SK-MEL-5 (cell line): ENCODE measurements around the gene LCAT. TPM values are rescaled to one million over a fixed set of nuclear protein-coding genes. Genes with fewer than 3 reads are reported as not detected.

Source experiments
- DNase-seq: peaks from one replicate; pipeline ENCODE4 v3.0.0-alpha.2; 2016; ENCODE audit warnings: low read depth, low spot score
- in situ Hi-C: cut with HindIII; loops from 2 replicates; pipeline ENCODE4 v1.10.0; 2016; ENCODE audit warnings: low sequenced_read_pairs, high pct_unique_total_duplicates, low pct_unique_long_range_greater_than_20kb
- total RNA-seq: library from RNA; depleted of rRNA; stranded (reverse); fragments of >200 nt; shearing (Covaris generic); gene quantifications from 2 replicates; pipeline ENCODE4 v1.2.3, GENCODE V29; 2014

The LCAT gene
- total RNA-seq, 1 experiment from 2014 or later = 0.63 TPM

GRCh38 chr16:67954421-67955196, 10.7 kb upstream of the LCAT start:
- in situ Hi-C loops = no loop called here
- no peak for DNase-seq

- DNase-seq = no peak
- in situ Hi-C loops = no loop called here
Measured at GRCh38 chr16:67953641-67954375, 9.9 kb upstream of the LCAT start.

- DNase-seq = no peak
- in situ Hi-C loops = no loop called here
Measured at GRCh38 chr16:67951485-67951884, 7.6 kb upstream of the LCAT start.

GRCh38 chr16:67950335-67950843, 6.5 kb upstream of the LCAT start:
- in situ Hi-C loops = no loop called here
- DNase-seq = no peak

- in situ Hi-C loops = no loop called here
- DNase-seq = no peak
Measured at GRCh38 chr16:67949645-67950044, 5.7 kb upstream of the LCAT start.

- no peak for DNase-seq
- in situ Hi-C loops = no loop called here
Measured at GRCh38 chr16:67948015-67948414, 4.1 kb upstream of the LCAT start.

GRCh38 chr16:67946966-67947558, 3.1 kb upstream of the LCAT start:
- in situ Hi-C loops = no loop called here

GRCh38 chr16:67946128-67946569, 2.2 kb upstream of the LCAT start:
- in situ Hi-C loops = no loop called here
- no peak for DNase-seq

More at GRCh38 chr16:67946966-67947558, 3.1 kb upstream of the LCAT start:
- no peak for DNase-seq

GRCh38 chr16:67945392-67945933, 1.5 kb upstream of the LCAT start:
- DNase-seq = no peak
- in situ Hi-C loops = no loop called here

- in situ Hi-C loops = no loop called here
Measured at GRCh38 chr16:67944690-67945391, 921 bp upstream of the LCAT start.

GRCh38 chr16:67943256-67943618, 683 bp downstream of the LCAT start:
- in situ Hi-C loops = no loop called here
- DNase-seq = no peak

More at GRCh38 chr16:67944690-67945391, 921 bp upstream of the LCAT start:
- no peak for DNase-seq

GRCh38 chr16:67942510-67943255, 1.2 kb downstream of the LCAT start:
- in situ Hi-C loops = no loop called here
- DNase-seq = no peak

GRCh38 chr16:67942200-67942509, 1.8 kb downstream of the LCAT start:
- in situ Hi-C loops = no loop called here

GRCh38 chr16:67941469-67942199, 2.3 kb downstream of the LCAT start:
- in situ Hi-C loops = no loop called here
- DNase-seq = no peak

More at GRCh38 chr16:67942200-67942509, 1.8 kb downstream of the LCAT start:
- DNase-seq = peak; percentile 65

GRCh38 chr16:67940446-67941089, 3.4 kb downstream of the LCAT start:
- no peak for DNase-seq
- in situ Hi-C loops = no loop called here
